Esophagus squamous epithelium (tissue), 4 donors: ENCODE measurements around the gene CLEC14A.

Source experiments
- CTCF ChIP-seq, 6 experiments: fragments of 450-650 bp in 4 of 6; fragments of 200-600 bp in 2 of 6; sonication (generic) in 2 of 6; IDR thresholded peaks; one replicate each; pipeline ENCODE4 v1.5.1; 2016 to 2019; ENCODE audit warnings: antibody characterized with exemption in 6 of 6, mild to moderate bottlenecking in 4 of 6, moderate library complexity in 4 of 6
- POLR2A ChIP-seq, 4 donors: fragments of 450-650 bp; IDR thresholded peaks; one replicate each; pipeline ENCODE4 v1.6.1; 2017; ENCODE audit warnings: antibody characterized with exemption in 4 of 4, mild to moderate bottlenecking in 4 of 4, moderate library complexity in 3 of 4

- no peak for TF ChIP-seq CTCF (IDR thresholded peaks at IDR 0.05)
- TF ChIP-seq POLR2A (IDR thresholded peaks at IDR 0.05), result no peak
Observed at GRCh38 chr14:38278035-38278434, 22.1 kb upstream of the CLEC14A start.
